HG03460 (cell line): ENCODE measurements around the gene MYO1D.
"Not testable (repeated sequence)": the region's sequence is repeated elsewhere in the genome, so short reads cannot be mapped to it uniquely, and the experiment has no call there.

Source experiments
- ATAC-seq: cut with Tn5 transposase; IDR thresholded peaks from one replicate; pipeline ENCODE4 v1.9.1; 2021; ENCODE audit not compliant: unreplicated experiment

The MYO1D gene

GRCh38 chr17:32552280-32552679 lies 324.6 kb downstream of the MYO1D start:
- no peak for ATAC-seq

DNA sequence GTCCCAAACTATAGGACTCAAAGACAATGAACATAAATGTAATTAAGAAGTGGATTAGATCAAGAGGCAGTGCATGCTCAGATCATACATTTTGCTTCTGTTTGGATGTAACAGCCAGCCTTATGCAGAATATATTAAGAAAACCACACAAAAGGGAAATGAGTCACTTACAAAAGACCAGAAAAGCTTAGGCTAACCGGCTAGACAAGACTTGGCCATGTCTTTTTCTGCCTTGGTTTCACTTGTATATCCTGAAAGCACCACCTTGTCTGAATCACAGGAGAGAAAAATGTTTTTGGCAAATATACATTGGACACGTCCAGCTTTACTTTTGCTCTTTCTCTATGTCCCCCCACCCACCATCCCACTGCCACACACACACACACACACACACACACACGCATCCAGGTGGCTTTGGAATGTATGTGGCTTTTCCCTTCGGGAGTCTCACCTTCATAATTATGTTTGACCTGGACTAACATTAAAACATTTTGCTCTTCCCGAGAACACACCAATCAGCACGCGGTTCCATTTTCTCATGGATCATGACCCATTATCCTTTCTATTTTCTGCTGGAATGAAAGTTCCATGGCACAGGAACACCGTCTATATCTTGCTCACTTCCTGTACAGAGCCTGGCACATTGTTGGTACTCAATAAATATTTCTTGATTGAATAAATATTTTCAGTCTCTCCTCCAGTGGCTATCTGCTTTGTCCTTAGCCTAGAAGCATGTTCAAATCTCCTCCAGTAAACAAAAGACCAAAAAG lies 325.6 kb downstream of the MYO1D start:
- peak; percentile 81 for ATAC-seq

GRCh38 chr17:32549559-32549958 lies 327.4 kb downstream of the MYO1D start:
- ATAC-seq = no peak

- ATAC-seq = no peak
These were observed 330.9 kb downstream of the MYO1D start for GRCh38 chr17:32546031-32546444.

GRCh38 chr17:32542186-32542585 lies 334.7 kb downstream of the MYO1D start:
- no peak for ATAC-seq

- ATAC-seq = no peak
These were observed 335.3 kb downstream of the MYO1D start for GRCh38 chr17:32541640-32542039.

GRCh38 chr17:32536736-32537643 lies 339.9 kb downstream of the MYO1D start:
- no peak for ATAC-seq

- ATAC-seq = no peak
These were observed 343.6 kb downstream of the MYO1D start for GRCh38 chr17:32533296-32533695.

GRCh38 chr17:32529604-32530003 lies 347.3 kb downstream of the MYO1D start:
- no peak for ATAC-seq

DNA sequence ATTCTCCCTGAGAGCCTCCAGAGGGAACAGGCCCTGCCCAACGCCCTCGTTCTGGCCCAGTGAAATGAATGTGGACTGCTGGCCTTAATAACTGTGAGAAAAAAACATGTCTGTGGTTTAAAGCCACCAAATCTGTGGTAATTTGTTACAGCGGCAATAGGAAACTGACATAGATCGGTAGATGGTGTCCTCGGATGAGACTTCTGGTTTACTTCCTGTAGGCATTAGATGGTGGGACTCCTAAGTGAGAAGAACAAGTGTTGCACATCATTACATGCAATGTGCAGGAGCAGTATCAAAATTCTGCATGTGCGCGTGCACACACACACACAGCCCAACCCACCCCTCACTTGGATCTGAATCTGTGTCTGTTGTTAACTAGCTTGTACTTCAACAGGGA lies 348.1 kb downstream of the MYO1D start:
- ATAC-seq = no peak

DNA sequence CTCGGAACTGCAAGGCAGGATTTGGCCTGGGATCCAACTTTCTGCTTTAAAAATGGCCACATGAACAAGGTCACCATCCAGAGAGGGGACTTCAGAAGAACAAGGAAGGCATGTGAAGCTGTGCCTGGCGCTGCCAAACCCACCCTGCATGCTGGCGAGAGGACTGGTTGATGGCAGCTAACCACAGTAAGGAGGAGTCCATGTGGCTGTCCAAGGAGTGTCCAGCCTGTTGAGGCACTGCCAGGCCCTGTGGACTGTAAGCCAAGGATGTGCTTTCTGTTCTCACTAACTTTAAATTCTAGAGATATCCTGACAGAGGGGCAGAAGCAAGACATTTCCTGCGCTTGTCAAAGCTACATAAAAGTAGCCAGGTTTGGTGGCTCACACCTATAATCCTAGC lies 349.8 kb downstream of the MYO1D start:
- no peak for ATAC-seq

GRCh38 chr17:32525122-32525521 lies 351.8 kb downstream of the MYO1D start:
- no peak for ATAC-seq

DNA sequence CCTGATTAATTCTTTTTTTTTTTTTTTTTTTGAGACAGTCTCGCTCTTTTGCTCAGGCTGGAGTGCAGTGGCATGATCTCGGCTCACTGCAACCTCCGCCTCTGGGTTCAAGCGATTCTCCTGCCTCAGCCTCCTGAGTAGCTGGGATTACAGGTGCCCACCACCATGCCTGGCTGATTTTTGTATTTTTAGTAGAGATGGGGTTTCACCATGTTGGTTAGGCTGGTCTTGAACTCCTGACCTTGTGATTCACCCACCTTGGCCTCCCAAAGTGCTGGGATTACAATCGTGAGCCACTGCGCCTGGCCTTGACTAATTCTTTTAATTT lies 352.4 kb downstream of the MYO1D start:
- not testable (repeated sequence) for ATAC-seq

- ATAC-seq = peak; percentile 47
These were observed 352.9 kb downstream of the MYO1D start for GRCh38 chr17:32523827-32524552.

DNA sequence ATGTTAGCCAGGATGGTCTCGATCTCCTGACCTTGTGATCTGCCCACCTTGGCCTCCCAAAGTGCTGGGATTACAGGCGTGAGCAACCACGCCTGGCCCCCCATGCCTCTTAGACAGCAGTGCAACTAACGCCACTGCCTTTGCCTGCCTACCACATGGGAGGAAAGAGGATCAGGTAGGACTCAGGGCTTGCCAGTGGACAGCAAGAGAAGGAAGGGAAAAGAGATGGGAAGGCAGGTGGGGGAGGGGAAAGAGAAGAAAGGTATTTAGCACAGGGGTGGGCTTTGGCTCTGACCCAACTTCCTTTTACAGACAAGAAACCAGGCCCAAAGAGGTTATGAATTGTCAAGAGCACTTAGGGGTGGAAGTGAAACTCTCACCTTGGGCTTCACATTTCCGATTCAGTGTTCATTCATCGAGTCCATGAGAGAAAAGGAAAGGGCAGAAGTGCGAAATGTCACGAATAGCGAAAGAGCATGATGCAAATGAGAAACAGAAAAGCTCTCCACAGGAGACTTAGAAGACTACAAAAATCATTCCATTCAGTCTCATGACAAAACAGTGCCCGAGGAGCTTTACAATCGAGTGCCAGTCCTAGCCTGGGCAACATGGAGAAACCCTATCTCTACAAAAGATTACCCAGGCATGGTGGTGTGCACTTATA lies 353.8 kb downstream of the MYO1D start:
- ATAC-seq = peak; percentile 40

GRCh38 chr17:32520737-32521404 lies 356.1 kb downstream of the MYO1D start:
- ATAC-seq = no peak

- no peak for ATAC-seq
These were observed 356.7 kb downstream of the MYO1D start for GRCh38 chr17:32520104-32520701.

GRCh38 chr17:32519228-32520103 lies 357.5 kb downstream of the MYO1D start:
- ATAC-seq = no peak

GRCh38 chr17:32518646-32519227 lies 358.2 kb downstream of the MYO1D start:
- ATAC-seq = no peak
